HepG2 (cell line): ENCODE measurements around the gene NUP85. TPM values are rescaled to one million over a fixed set of nuclear protein-coding genes. Genes with fewer than 3 reads are reported as not detected.

Experiments
- ATAC-seq: fragments of 200-7000 bp; cut with Tn5 transposase; 3 replicates; pipeline ENCODE4 v1.9.1; 2020; ENCODE audit warnings: mild to moderate bottlenecking, moderate library complexity
- BruUV-seq: library from RNA; stranded (reverse); fragments of 400-500 nt; replicated peaks from 2 replicates; lab custom pipeline; 2021; lab: Mats Ljungman, UMichigan
- CTCF ChIA-PET: fragments of 300-600 bp; formaldehyde crosslinking; extraction: SDS; loops from one replicate; lab custom pipeline; 2021; ENCODE audit warnings: low total read pairs, inconsistent platforms, low intra/inter-chr PET ratio; lab: Yijun Ruan, JAX
- POLR2A ChIA-PET: fragments of 350-600 bp; sonication (Branson Sonifier 250); formaldehyde crosslinking; loops from one replicate; lab custom pipeline; 2020; ENCODE audit warnings: antibody characterized with exemption, inconsistent platforms; lab: Yijun Ruan, JAX
- DNase-seq: peaks from one replicate; pipeline ENCODE4 v3.0.0-alpha.2; 2015; ENCODE audit warnings: low spot score
- FAIRE-seq: peaks from 3 replicates; lab custom pipeline; 2011; peaks lifted over from hg19 to GRCh38; lab: Jason Lieb, UNC
- H2AFZ ChIP-seq: one replicate; pipeline ENCODE4 v1.6.1; 2011; ENCODE audit warnings: low read length, inconsistent platforms
- H3K27ac ChIP-seq: fragments of 300-600 bp; 3 replicates; pipeline ENCODE4 v1.8.0; 2011; ENCODE audit warnings: mixed run types, mild to moderate bottlenecking, mixed read lengths, low read length, inconsistent platforms; ENCODE audit not compliant: insufficient read depth; ENCODE audit errors: extremely low read length
- H3K27me3 ChIP-seq, 2 experiments: fragments of 200-600 bp in 1 of 2; 2 replicates in 1 of 2; 3 replicates in 1 of 2; pipeline versions ENCODE4 v1.6.0 to v1.8.0; 2011; ENCODE audit warnings: low read length in 2 of 2, mild to moderate bottlenecking in 2 of 2, moderate library complexity in 2 of 2, inconsistent platforms in 1 of 2; ENCODE audit not compliant: insufficient read depth in 2 of 2, control insufficient read depth in 1 of 2
- H3K36me3 ChIP-seq, 2 experiments: fragments of 200-600 bp in 1 of 2; replicated peaks in 1 of 2; 2 replicates in 1 of 2; 3 replicates in 1 of 2; pipeline versions ENCODE4 v1.5.1 to v1.8.0; 2011; ENCODE audit warnings: low read length in 2 of 2, inconsistent platforms in 1 of 2; ENCODE audit not compliant: insufficient read depth in 2 of 2, control insufficient read depth in 1 of 2
- H3K4me1 ChIP-seq: 2 replicates; pipeline ENCODE4 v1.5.1; 2012; ENCODE audit warnings: low read length, inconsistent platforms; ENCODE audit not compliant: insufficient read depth
- H3K4me2 ChIP-seq: 2 replicates; pipeline ENCODE4 v1.6.0; 2011; ENCODE audit warnings: low read depth, low read length, inconsistent platforms
- H3K4me3 ChIP-seq, 3 experiments: fragments of 200-600 bp in 1 of 3; sonication (generic), shearing (Covaris generic) in 1 of 3; replicated peaks in 1 of 3; 2 replicates each; pipeline ENCODE4 v1.5.1; 2011 to 2016; ENCODE audit warnings: low read length in 3 of 3, inconsistent platforms in 2 of 3, low read depth in 2 of 3, mild to moderate bottlenecking in 2 of 3, control low read depth in 1 of 3, mixed read lengths in 1 of 3; ENCODE audit not compliant: insufficient read depth in 1 of 3
- H3K79me2 ChIP-seq: one replicate; pipeline ENCODE4 v1.6.1; 2011; ENCODE audit warnings: low read length, inconsistent platforms; ENCODE audit not compliant: insufficient read depth
- H3K9ac ChIP-seq: 2 replicates; pipeline ENCODE4 v1.6.0; 2011; ENCODE audit warnings: mild to moderate bottlenecking, low read depth, low read length, inconsistent platforms; ENCODE audit not compliant: insufficient read depth
- H3K9me3 ChIP-seq: 2 replicates; pipeline ENCODE4 v1.5.1; 2012; ENCODE audit warnings: mild to moderate bottlenecking, low read length
- H4K20me1 ChIP-seq: 2 replicates; pipeline ENCODE4 v1.6.0; 2011; ENCODE audit warnings: inconsistent platforms, mild to moderate bottlenecking, low read length, moderate library complexity; ENCODE audit not compliant: insufficient read depth
- AGO2 ChIP-seq: fragments of 200-400 bp; formaldehyde crosslinking; optimal IDR thresholded peaks from 2 replicates; pipeline ENCODE3; 2017; ENCODE audit warnings: mild to moderate bottlenecking, low read depth, low read length, moderate library complexity
- MAF1 ChIP-seq: sonication (generic); formaldehyde crosslinking; IDR thresholded peaks from 2 replicates; pipeline ENCODE4 v1.5.0; 2020; ENCODE audit warnings: missing genetic modification reagents, borderline replicate concordance
- MYC ChIP-seq: sonication (generic); formaldehyde crosslinking; IDR thresholded peaks from 2 replicates; pipeline ENCODE4 v1.9.0; 2021; ENCODE audit warnings: missing genetic modification reagents, borderline replicate concordance
- SNAPC4 ChIP-seq: sonication (generic); formaldehyde crosslinking; IDR thresholded peaks from 2 replicates; pipeline ENCODE4 v1.4.0; 2020; ENCODE audit warnings: mild to moderate bottlenecking, missing genetic modification reagents
- ZBTB33 ChIP-seq: sonication (generic); formaldehyde crosslinking; IDR thresholded peaks from 2 replicates; pipeline ENCODE4 v1.4.0; 2020; ENCODE audit warnings: missing genetic modification reagents
- ZNF512 ChIP-seq: sonication (generic); formaldehyde crosslinking; IDR thresholded peaks from 2 replicates; pipeline ENCODE4 v1.4.0; 2020; ENCODE audit warnings: mild to moderate bottlenecking, missing genetic modification reagents
- ZNF776 ChIP-seq: sonication (generic); formaldehyde crosslinking; IDR thresholded peaks from 2 replicates; pipeline ENCODE4 v1.4.0; 2020; ENCODE audit warnings: mild to moderate bottlenecking, missing genetic modification reagents
- WGBS: methylation state at CpG from one replicate; pipeline ENCODE4 v1.1.6; 2017; ENCODE audit warnings: low lambda C conversion rate; 5-methylcytosine and 5-hydroxymethylcytosine counted together
- in situ Hi-C: cut with HindIII; loops from 2 replicates; pipeline ENCODE4 v1.10.0; 2017; ENCODE audit warnings: low pct_unique_long_range_greater_than_20kb; ENCODE audit not compliant: extremely low pct_ligation_motif_present
- intact Hi-C: fragments of 100-400 bp; cut with micrococcal nuclease; formaldehyde crosslinking; loops from one replicate; pipeline ENCODE4 v1.10.0; 2022; ENCODE audit not compliant: unreplicated experiment
- polyA plus RNA-seq, 8 experiments: library from polyadenylated mRNA; depleted of rRNA in 3 of 8; stranded (reverse) in 7 of 8; unstranded in 1 of 8; fragments of >200 nt; fragmentation: Illumina TruSeq in 4 of 8; extraction: Trizol in 4 of 8; gene quantifications; 2 replicates each; pipeline versions ENCODE4 v1.2.1 to v1.2.3, GENCODE V29; 2011 to 2016; ENCODE audit warnings: low read depth in 4 of 8, missing spikeins in 1 of 8, mixed read lengths in 1 of 8; ENCODE audit not compliant: insufficient read depth in 1 of 8
- total RNA-seq, 5 experiments: library from RNA; depleted of rRNA; stranded (reverse); fragments of >200 nt; fragmentation: Illumina TruSeq; extraction: Trizol; gene quantifications; 2 replicates each; pipeline ENCODE4 v1.2.3, GENCODE V29; 2016; ENCODE audit warnings: low read depth in 1 of 5
- TF ChIP-seq, protein P1 (sequence below): sonication (generic); formaldehyde crosslinking; IDR thresholded peaks from 2 replicates; pipeline ENCODE4 v1.4.0; 2020; ENCODE audit warnings: missing genetic modification reagents
- TF ChIP-seq, protein P2 (sequence below): sonication (generic); formaldehyde crosslinking; IDR thresholded peaks from 2 replicates; pipeline ENCODE4 v1.5.1; 2020; ENCODE audit warnings: missing genetic modification reagents, mild to moderate bottlenecking, borderline replicate concordance

NUP85 gene
- total and polyA plus RNA-seq, 2 of the 13 experiments (the other 11 are each of a cell fraction or from before 2014, with no cell fraction given), result 89.1 to 124 TPM

- ChIA-PET POLR2A (no interaction called here), CTCF (interaction anchor here (1.2 to 1.5 kb wide), 2 partner anchors 125 to 173 kb away, joined by 6 to 22 read pairs; no protein-coding TSS in a partner anchor)
- WGBS, result 96% methylated on average over 11 of the region's 12 CpGs
- Histone ChIP-seq H3K9me3 (no peaks in the 10 kb centered on the region), H2AFZ (no peak overlapping the region), H4K20me1 (no peaks in the 10 kb centered on the region), H3K9ac (no peak overlapping the region), H3K4me3 (no peak overlapping the region), H3K4me2 (no peak overlapping the region), H3K4me1 (no peaks in the 10 kb centered on the region), H3K27me3 (no peaks in the 10 kb centered on the region), H3K36me3 (peaks cover 71 to 93% of the 10 kb centered on the region in 2 experiments), H3K79me2 (no peaks in the 10 kb centered on the region), H3K27ac (no peak overlapping the region)
- in situ Hi-C loops, result no loop called here
- intact Hi-C loops, result loop anchor here (5.0 kb wide), 1 partner anchor 127 kb away; no protein-coding TSS in a partner anchor
- BruUV-seq, result no TSS peak
- DNase-seq, result no peak
- no peak for FAIRE-seq
- ATAC-seq, result no peak; the same call in 2 of the 3 replicates
- TF ChIP-seq ZNF512 (CRISPR knock-in tag), result 0 out of 2 replicates have a peak, but pooled peaks have one; percentile 63
- no peak for TF ChIP-seq SNAPC4 (CRISPR knock-in tag)
- peak; percentile 89 for TF ChIP-seq AGO2
- TF ChIP-seq MYC, result 0 out of 2 replicates have a peak, but pooled peaks have one; percentile 1
- TF ChIP-seq MAF1, result no peak
- no peak for TF ChIP-seq ZBTB33 (CRISPR knock-in tag)
- TF ChIP-seq ZNF776 (CRISPR knock-in tag), result no peak
- TF ChIP-seq, protein P1, sequence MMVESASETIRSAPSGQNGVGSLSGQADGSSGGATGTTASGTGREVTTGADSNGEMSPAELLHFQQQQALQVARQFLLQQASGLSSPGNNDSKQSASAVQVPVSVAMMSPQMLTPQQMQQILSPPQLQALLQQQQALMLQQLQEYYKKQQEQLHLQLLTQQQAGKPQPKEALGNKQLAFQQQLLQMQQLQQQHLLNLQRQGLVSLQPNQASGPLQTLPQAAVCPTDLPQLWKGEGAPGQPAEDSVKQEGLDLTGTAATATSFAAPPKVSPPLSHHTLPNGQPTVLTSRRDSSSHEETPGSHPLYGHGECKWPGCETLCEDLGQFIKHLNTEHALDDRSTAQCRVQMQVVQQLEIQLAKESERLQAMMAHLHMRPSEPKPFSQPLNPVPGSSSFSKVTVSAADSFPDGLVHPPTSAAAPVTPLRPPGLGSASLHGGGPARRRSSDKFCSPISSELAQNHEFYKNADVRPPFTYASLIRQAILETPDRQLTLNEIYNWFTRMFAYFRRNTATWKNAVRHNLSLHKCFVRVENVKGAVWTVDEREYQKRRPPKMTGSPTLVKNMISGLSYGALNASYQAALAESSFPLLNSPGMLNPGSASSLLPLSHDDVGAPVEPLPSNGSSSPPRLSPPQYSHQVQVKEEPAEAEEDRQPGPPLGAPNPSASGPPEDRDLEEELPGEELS (CRISPR knock-in tag), result no peak
- TF ChIP-seq, protein P2, sequence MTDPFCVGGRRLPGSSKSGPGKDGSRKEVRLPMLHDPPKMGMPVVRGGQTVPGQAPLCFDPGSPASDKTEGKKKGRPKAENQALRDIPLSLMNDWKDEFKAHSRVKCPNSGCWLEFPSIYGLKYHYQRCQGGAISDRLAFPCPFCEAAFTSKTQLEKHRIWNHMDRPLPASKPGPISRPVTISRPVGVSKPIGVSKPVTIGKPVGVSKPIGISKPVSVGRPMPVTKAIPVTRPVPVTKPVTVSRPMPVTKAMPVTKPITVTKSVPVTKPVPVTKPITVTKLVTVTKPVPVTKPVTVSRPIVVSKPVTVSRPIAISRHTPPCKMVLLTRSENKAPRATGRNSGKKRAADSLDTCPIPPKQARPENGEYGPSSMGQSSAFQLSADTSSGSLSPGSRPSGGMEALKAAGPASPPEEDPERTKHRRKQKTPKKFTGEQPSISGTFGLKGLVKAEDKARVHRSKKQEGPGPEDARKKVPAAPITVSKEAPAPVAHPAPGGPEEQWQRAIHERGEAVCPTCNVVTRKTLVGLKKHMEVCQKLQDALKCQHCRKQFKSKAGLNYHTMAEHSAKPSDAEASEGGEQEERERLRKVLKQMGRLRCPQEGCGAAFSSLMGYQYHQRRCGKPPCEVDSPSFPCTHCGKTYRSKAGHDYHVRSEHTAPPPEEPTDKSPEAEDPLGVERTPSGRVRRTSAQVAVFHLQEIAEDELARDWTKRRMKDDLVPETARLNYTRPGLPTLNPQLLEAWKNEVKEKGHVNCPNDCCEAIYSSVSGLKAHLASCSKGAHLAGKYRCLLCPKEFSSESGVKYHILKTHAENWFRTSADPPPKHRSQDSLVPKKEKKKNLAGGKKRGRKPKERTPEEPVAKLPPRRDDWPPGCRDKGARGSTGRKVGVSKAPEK (CRISPR knock-in tag), result no peak
Measured at GRCh38 chr17:75239214-75239613, 33.7 kb downstream of the NUP85 start.
